Kidney (tissue), 14 donors: ENCODE data around the gene UCN3. TPM values are rescaled to one million over a fixed set of nuclear protein-coding genes. Genes with fewer than 3 reads are reported as not detected.

Experiments
- DNase-seq, 5 donors: peaks; one replicate each; pipeline ENCODE4 v3.0.0-alpha.2; 2013 to 2020
- FAIRE-seq: peaks from 2 replicates; lab custom pipeline; 2012; peaks lifted over from hg19 to GRCh38; lab: Jason Lieb, UNC
- H3K27ac ChIP-seq, 2 donors: one replicate each; pipeline ENCODE4 v1.7.0; 2013; ENCODE audit warnings: low read depth in 2 of 2, low read length in 2 of 2, inconsistent platforms in 1 of 2
- H3K27me3 ChIP-seq: one replicate; pipeline ENCODE4 v1.7.1; 2013; ENCODE audit warnings: low read length, inconsistent platforms; ENCODE audit not compliant: control insufficient read depth, insufficient read depth
- H3K36me3 ChIP-seq, 3 donors: one replicate each; pipeline versions ENCODE4 v1.7.0 to v1.7.1; 2013; ENCODE audit warnings: low read length in 3 of 3, control low read depth in 1 of 3, inconsistent platforms in 1 of 3; ENCODE audit not compliant: insufficient read depth in 3 of 3, control insufficient read depth in 2 of 3
- H3K4me1 ChIP-seq, 3 donors: one replicate each; pipeline versions ENCODE4 v1.7.0 to v1.7.1; 2013; ENCODE audit warnings: low read length in 3 of 3, inconsistent platforms in 1 of 3, low read depth in 1 of 3; ENCODE audit not compliant: control insufficient read depth in 2 of 3, insufficient read depth in 2 of 3
- H3K4me3 ChIP-seq, 3 donors: one replicate each; pipeline versions ENCODE4 v1.7.0 to v1.8.1; 2013; ENCODE audit warnings: low read length in 3 of 3, control low read depth in 1 of 3, inconsistent platforms in 1 of 3
- H3K9ac ChIP-seq, 3 donors: one replicate each; pipeline versions ENCODE4 v1.7.0 to v1.7.1; 2013; ENCODE audit warnings: low read length in 3 of 3, control low read depth in 1 of 3, inconsistent platforms in 1 of 3
- H3K9me3 ChIP-seq, 3 donors: one replicate each; pipeline versions ENCODE4 v1.7.0 to v1.7.1; 2013; ENCODE audit warnings: low read length in 3 of 3, control low read depth in 1 of 3, inconsistent platforms in 1 of 3; ENCODE audit not compliant: control insufficient read depth in 2 of 3, insufficient read depth in 1 of 3
- intact Hi-C: fragments of 100-400 bp; cut with DNase I; formaldehyde crosslinking; loops from one replicate; pipeline ENCODE4 v1.11.1; 2022
- polyA plus RNA-seq: library from polyadenylated mRNA; stranded (reverse); fragments of 350-450 nt; fragmentation: Illumina TruSeq; extraction: RNeasy Lipid Tissue Mini Kit (QIAGEN cat#74804); gene quantifications from one replicate; pipeline ENCODE4 v1.2.3, GENCODE V29; 2014; ENCODE audit warnings: low read depth, low replicate concordance; ENCODE audit not compliant: insufficient read depth
- total RNA-seq: library from RNA; stranded (reverse); fragmentation: NEBNext Ultra II Directional; extraction: Animal tissue kit (Norgen Biotek cat#: 25700); gene quantifications from one replicate; pipeline ENCODE4 v1.2.1, GENCODE V29; 2021
- TF ChIP-seq, protein P1 (sequence below): IDR thresholded peaks from 3 replicates; pipeline ENCODE4 v1.5.1; 2012; ENCODE audit warnings: mild to moderate bottlenecking, moderate library complexity, borderline replicate concordance; ENCODE audit not compliant: insufficient read depth; ENCODE audit errors: extremely low read depth
- donor health status: control.
- donor health status: control.
- donor health status: control.
- donor health status: control.
- donor health status: control.
- donor health status: DM: yes; HTN: yes; CAD: no.
- donor health status: Normal renal cell carcinoma (clear cell type).

The UCN3 gene
- total and polyA plus RNA-seq, 2 donors from 2014 or later = 1.4 TPM; not detected in 1

GRCh38 chr10:5354068-5354467, 10.7 kb upstream of the UCN3 start:
- Histone ChIP-seq H3K36me3 (no peaks in the 10 kb centered on the region), H3K4me3 (no peak overlapping the region), H3K27me3 (no peaks in the 10 kb centered on the region), H3K9ac (no peak overlapping the region), H3K9me3 (no peaks in the 10 kb centered on the region), H3K27ac (no peak overlapping the region), H3K4me1 (no peaks in the 10 kb centered on the region)
- TF ChIP-seq, protein P1, sequence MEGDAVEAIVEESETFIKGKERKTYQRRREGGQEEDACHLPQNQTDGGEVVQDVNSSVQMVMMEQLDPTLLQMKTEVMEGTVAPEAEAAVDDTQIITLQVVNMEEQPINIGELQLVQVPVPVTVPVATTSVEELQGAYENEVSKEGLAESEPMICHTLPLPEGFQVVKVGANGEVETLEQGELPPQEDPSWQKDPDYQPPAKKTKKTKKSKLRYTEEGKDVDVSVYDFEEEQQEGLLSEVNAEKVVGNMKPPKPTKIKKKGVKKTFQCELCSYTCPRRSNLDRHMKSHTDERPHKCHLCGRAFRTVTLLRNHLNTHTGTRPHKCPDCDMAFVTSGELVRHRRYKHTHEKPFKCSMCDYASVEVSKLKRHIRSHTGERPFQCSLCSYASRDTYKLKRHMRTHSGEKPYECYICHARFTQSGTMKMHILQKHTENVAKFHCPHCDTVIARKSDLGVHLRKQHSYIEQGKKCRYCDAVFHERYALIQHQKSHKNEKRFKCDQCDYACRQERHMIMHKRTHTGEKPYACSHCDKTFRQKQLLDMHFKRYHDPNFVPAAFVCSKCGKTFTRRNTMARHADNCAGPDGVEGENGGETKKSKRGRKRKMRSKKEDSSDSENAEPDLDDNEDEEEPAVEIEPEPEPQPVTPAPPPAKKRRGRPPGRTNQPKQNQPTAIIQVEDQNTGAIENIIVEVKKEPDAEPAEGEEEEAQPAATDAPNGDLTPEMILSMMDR = no peak
- DNase-seq = no peak
- intact Hi-C loops = no loop called here
- no peak for FAIRE-seq

DNA sequence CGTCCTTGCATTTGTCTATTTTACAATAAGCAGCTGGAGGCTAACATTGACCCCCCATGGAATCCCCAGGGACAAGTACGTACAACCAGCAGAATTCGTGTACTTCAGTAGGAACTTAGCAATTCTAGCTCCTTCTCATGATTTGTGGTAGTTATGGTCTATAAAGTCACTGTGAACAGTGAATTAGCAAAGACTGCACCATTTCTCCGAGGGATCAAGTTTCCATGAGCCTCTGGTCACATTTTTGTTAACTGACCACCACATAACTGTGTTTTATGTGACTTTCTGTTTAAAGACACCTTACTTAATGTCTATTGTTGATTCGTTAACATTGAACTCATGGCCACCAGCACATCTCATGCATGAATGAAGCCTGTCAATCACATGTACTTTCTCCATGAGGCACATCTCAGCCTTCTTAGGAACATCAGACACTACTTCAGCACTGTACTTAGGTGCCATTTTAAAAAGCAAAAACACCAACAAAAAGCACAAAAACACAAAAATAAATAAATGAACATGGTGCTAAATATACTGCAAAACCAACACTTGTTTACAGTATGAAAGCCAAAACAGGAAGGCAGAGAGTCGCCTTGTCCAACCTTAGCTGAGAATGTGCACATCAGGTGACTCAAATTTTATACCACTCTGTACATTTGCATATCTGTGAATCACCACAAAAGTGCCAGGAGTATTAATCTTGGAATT, 9.0 kb upstream of the UCN3 start:
- Histone ChIP-seq H3K9ac (no peak overlapping the region), H3K36me3 (no peaks in the 10 kb centered on the region), H3K27ac (no peak overlapping the region), H3K9me3 (no peaks in the 10 kb centered on the region), H3K27me3 (peaks cover 2% of the 10 kb centered on the region), H3K4me1 (no peaks in the 10 kb centered on the region), H3K4me3 (no peak overlapping the region)
- intact Hi-C loops = no loop called here
- TF ChIP-seq, protein P1 = no peak
- FAIRE-seq (no peak), DNase-seq (peak in 2 of 5 donors; percentile 52 to 60)

- TF ChIP-seq, protein P1 = no peak
- intact Hi-C loops = no loop called here
- Histone ChIP-seq H3K36me3 (no peaks in the 10 kb centered on the region), H3K9ac (no peak overlapping the region), H3K27ac (no peak overlapping the region), H3K9me3 (no peaks in the 10 kb centered on the region), H3K27me3 (peaks cover 2% of the 10 kb centered on the region), H3K4me1 (no peaks in the 10 kb centered on the region), H3K4me3 (no peak overlapping the region)
- DNase-seq (no peak), FAIRE-seq (no peak)
These were observed 8.4 kb upstream of the UCN3 start for GRCh38 chr10:5356302-5356763.
